ENCODE results near the gene SEC24D.

The SEC24D gene

DNA sequence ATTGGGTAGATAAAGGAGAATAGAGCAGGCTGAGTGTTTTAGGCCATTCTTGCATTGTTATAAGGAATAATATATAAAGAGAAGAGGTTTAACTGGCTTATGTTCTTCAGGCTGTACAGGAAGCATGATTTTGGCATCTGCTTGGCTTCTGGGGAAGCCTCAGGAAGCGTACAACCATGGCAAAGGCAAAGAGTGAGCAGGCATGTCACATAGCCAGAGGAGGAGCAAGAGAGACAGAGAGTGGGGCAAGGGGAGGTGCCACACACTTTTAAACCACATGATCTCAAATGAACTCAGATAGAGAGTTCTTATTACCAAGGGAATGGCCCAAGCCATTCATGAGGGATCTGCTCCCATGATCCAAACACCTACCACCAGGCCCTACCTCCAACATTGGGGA is 155.1 kb downstream of the SEC24D start:
- Histone ChIP-seq H3K4me1 (ENCODE audit: control insufficient read depth, low read depth, low read length) (peaks cover 4% of the 10 kb centered on the region), H3K27me3 (ENCODE audit: control insufficient read depth, insufficient read depth, low read length) (no peaks in the 10 kb centered on the region), H3K9ac (ENCODE audit: low read length) (no peak overlapping the region), H3K9me3 (ENCODE audit: control insufficient read depth, low read depth, low read length) (no peaks in the 10 kb centered on the region), H3K36me3 (ENCODE audit: control insufficient read depth, low read depth, low read length) (no peaks in the 10 kb centered on the region), H3K27ac (ENCODE audit: low read length) (no peak overlapping the region), H3K4me3 (ENCODE audit: low read length) (no peak overlapping the region)

DNA sequence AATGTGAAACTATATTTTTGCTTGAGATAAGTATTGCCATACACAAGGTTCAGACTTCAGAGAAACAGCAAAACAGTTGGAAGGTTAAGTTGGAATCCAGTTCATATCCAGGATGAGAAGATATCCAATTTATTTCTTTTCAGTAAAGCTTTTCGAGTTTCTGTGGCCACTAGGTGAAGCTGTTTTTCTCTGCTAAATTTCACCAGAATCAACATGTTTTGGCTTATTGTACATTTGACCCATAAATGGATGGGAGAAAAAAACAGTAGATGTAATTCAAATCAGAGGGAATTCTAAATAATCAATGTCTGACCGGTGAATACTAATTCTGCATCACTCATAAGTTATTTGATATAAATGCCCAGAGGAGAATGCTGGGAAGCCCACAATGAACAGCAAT is 159.8 kb downstream of the SEC24D start:
- Histone ChIP-seq H3K9me3 (ENCODE audit: control insufficient read depth, low read depth, low read length) (no peaks in the 10 kb centered on the region), H3K9ac (ENCODE audit: low read length) (no peak overlapping the region), H3K36me3 (ENCODE audit: control insufficient read depth, low read depth, low read length) (no peaks in the 10 kb centered on the region), H3K4me1 (ENCODE audit: control insufficient read depth, low read depth, low read length) (no peaks in the 10 kb centered on the region), H3K27me3 (ENCODE audit: control insufficient read depth, insufficient read depth, low read length) (no peaks in the 10 kb centered on the region), H3K4me3 (ENCODE audit: low read length) (no peak overlapping the region), H3K27ac (ENCODE audit: low read length) (no peak overlapping the region)
